Endothelial cell of umbilical vein (primary cell): ENCODE data around the gene NLRP8. TPM values are rescaled to one million over a fixed set of nuclear protein-coding genes. Genes with fewer than 3 reads are reported as not detected.

Experiments
- BruUV-seq: library from RNA; stranded (reverse); fragments of 400-500 nt; replicated peaks from 2 replicates; lab custom pipeline; 2021; lab: Mats Ljungman, UMichigan
- CTCF ChIA-PET: fragments of 300-600, 350-600 bp; sonication (Branson Sonifier 250); formaldehyde crosslinking; loops from one replicate; lab custom pipeline; 2021; ENCODE audit warnings: antibody characterized with exemption, inconsistent platforms; lab: Charles Lee
- POLR2A ChIA-PET: fragments of 300-600, 350-600 bp; sonication (Branson Sonifier 250); formaldehyde crosslinking; loops from one replicate; lab custom pipeline; 2021; ENCODE audit warnings: antibody characterized with exemption, inconsistent platforms; lab: Charles Lee
- DNase-seq: peaks from one replicate; pipeline ENCODE4 v3.0.0-alpha.2; 2011; ENCODE audit warnings: low read depth, low spot score
- FAIRE-seq: peaks from 2 replicates; lab custom pipeline; 2011; peaks lifted over from hg19 to GRCh38; lab: Jason Lieb, UNC
- H2AFZ ChIP-seq: 2 replicates; pipeline ENCODE4 v1.6.0; 2012; ENCODE audit warnings: low read depth, low read length, control low read depth, inconsistent platforms
- H3K27ac ChIP-seq: 2 replicates; pipeline ENCODE4 v1.5.1; 2011; ENCODE audit warnings: low read depth, mild to moderate bottlenecking, control low read depth, low read length, moderate library complexity; ENCODE audit not compliant: insufficient read depth
- H3K27me3 ChIP-seq, 2 experiments: 2 replicates each; pipeline versions ENCODE4 v1.6.0 to v1.6.1; 2011; ENCODE audit warnings: low read length in 2 of 2, mixed read lengths in 1 of 2; ENCODE audit not compliant: control insufficient read depth in 2 of 2, insufficient read depth in 2 of 2
- H3K36me3 ChIP-seq, 2 experiments: 2 replicates in 1 of 2; 3 replicates in 1 of 2; pipeline ENCODE4 v1.5.1; 2011; ENCODE audit warnings: low read length in 2 of 2, mild to moderate bottlenecking in 1 of 2, moderate library complexity in 1 of 2; ENCODE audit not compliant: control insufficient read depth in 2 of 2, insufficient read depth in 2 of 2; ENCODE audit errors: extremely low read depth in 1 of 2
- H3K4me1 ChIP-seq: 3 replicates; pipeline ENCODE4 v1.5.1; 2011; ENCODE audit warnings: mild to moderate bottlenecking, low read length; ENCODE audit not compliant: control insufficient read depth, insufficient read depth; ENCODE audit errors: extremely low read depth
- H3K4me2 ChIP-seq: 2 replicates; pipeline ENCODE4 v1.6.1; 2011; ENCODE audit warnings: low read length, control low read depth, mixed read lengths; ENCODE audit not compliant: insufficient read depth
- H3K4me3 ChIP-seq, 3 experiments: fragments of 200-600 bp in 1 of 3; sonication (generic), shearing (Covaris generic) in 1 of 3; replicated peaks in 1 of 3; 2 replicates each; pipeline ENCODE4 v1.5.1; 2011 to 2016; ENCODE audit warnings: control low read depth in 3 of 3, low read length in 3 of 3, mild to moderate bottlenecking in 2 of 3, inconsistent platforms in 1 of 3, low read depth in 1 of 3, moderate library complexity in 1 of 3; ENCODE audit not compliant: insufficient read depth in 1 of 3
- H3K79me2 ChIP-seq: 2 replicates; pipeline ENCODE4 v1.6.0; 2012; ENCODE audit warnings: low read length, inconsistent platforms; ENCODE audit not compliant: control insufficient read depth, insufficient read depth
- H3K9ac ChIP-seq: replicated peaks from 2 replicates; pipeline ENCODE3; 2011; ENCODE audit warnings: low read length, control low read depth; ENCODE audit not compliant: insufficient read depth; ENCODE audit errors: extremely low read depth
- H3K9me1 ChIP-seq: replicated peaks from 3 replicates; pipeline ENCODE4 v1.6.0; 2011; ENCODE audit warnings: mild to moderate bottlenecking, low read length; ENCODE audit not compliant: control insufficient read depth, insufficient read depth; ENCODE audit errors: extremely low read depth
- H3K9me3 ChIP-seq: replicated peaks from 2 replicates; pipeline ENCODE4 v1.5.1; 2012; ENCODE audit warnings: low read length, inconsistent platforms; ENCODE audit not compliant: control insufficient read depth, insufficient read depth
- H4K20me1 ChIP-seq: replicated peaks from 2 replicates; pipeline ENCODE3; 2011; ENCODE audit warnings: mild to moderate bottlenecking, low read length; ENCODE audit not compliant: control insufficient read depth, insufficient read depth; ENCODE audit errors: extremely low read depth
- EZH2 ChIP-seq: IDR thresholded peaks from 2 replicates; pipeline ENCODE4 v1.6.1; 2012; ENCODE audit warnings: borderline replicate concordance, low read depth, mild to moderate bottlenecking, moderate library complexity, low read length, inconsistent platforms; ENCODE audit not compliant: severe bottlenecking
- FOS ChIP-seq: IDR thresholded peaks from 2 replicates; pipeline ENCODE4 v1.6.1; 2011; ENCODE audit warnings: mild to moderate bottlenecking, low read length, moderate library complexity, borderline replicate concordance; ENCODE audit not compliant: insufficient read depth
- GATA2 ChIP-seq: IDR thresholded peaks from 2 replicates; pipeline ENCODE4 v1.7.0; 2011; ENCODE audit warnings: low read depth, mild to moderate bottlenecking, moderate library complexity, mixed read lengths, low read length; ENCODE audit not compliant: insufficient read length, insufficient read depth
- JUN ChIP-seq: IDR thresholded peaks from 2 replicates; pipeline ENCODE4 v1.6.1; 2011; ENCODE audit warnings: borderline replicate concordance, low read depth; ENCODE audit not compliant: insufficient read length, insufficient read depth
- MYC ChIP-seq: IDR thresholded peaks from one replicate; pipeline ENCODE4 v1.6.1; 2011; ENCODE audit warnings: mild to moderate bottlenecking, low read depth, low read length
- POLR2A ChIP-seq: IDR thresholded peaks from 2 replicates; pipeline ENCODE4 v1.6.1; 2012; ENCODE audit warnings: low read depth, mild to moderate bottlenecking, control low read depth, low read length
- POLR2AphosphoS5 ChIP-seq: IDR thresholded peaks from 2 replicates; pipeline ENCODE4 v1.6.1; 2012; ENCODE audit warnings: low read depth, mild to moderate bottlenecking, control low read depth, low read length, moderate library complexity; ENCODE audit not compliant: insufficient read depth
- dilution Hi-C: fragments of 300-500 bp; cut with MboI; formaldehyde crosslinking; loops from one replicate; pipeline ENCODE4 v1.15.0; 2019; ENCODE audit warnings: low sequenced_read_pairs; ENCODE audit not compliant: extremely low pct_ligation_motif_present
- intact Hi-C: fragments of 100-400 bp; cut with micrococcal nuclease; formaldehyde crosslinking; loops from one replicate; pipeline ENCODE4 v1.10.0; 2022
- polyA plus RNA-seq, 4 experiments: library from polyadenylated mRNA; depleted of rRNA in 3 of 4; stranded (reverse) in 3 of 4; unstranded in 1 of 4; fragments of >200 nt; gene quantifications; 2 replicates each; pipeline versions ENCODE4 v1.2.1 to v1.2.3, GENCODE V29; 2011 to 2012; ENCODE audit warnings: missing spikeins in 1 of 4
- total RNA-seq: library from RNA; stranded (reverse); gene quantifications from 2 replicates; pipeline ENCODE4 v1.2.3, GENCODE V29; 2021
- TF ChIP-seq, protein P1 (sequence below): IDR thresholded peaks from 2 replicates; pipeline ENCODE4 v1.6.1; 2011; ENCODE audit not compliant: insufficient read depth, insufficient read length
- TF ChIP-seq, protein P2 (sequence below), 2 donors: IDR thresholded peaks; 1 replicate in 1 of 2; 2 replicates in 1 of 2; pipeline ENCODE4 v1.5.1; 2011; ENCODE audit warnings: low read length in 2 of 2, mild to moderate bottlenecking in 2 of 2, moderate library complexity in 2 of 2, control low read depth in 1 of 2, inconsistent platforms in 1 of 2, low read depth in 1 of 2; ENCODE audit not compliant: insufficient read depth in 1 of 2; ENCODE audit errors: extremely low read depth in 1 of 2

The NLRP8 gene
- total and polyA plus RNA-seq, 2 donors (not counting 3 experiments of a cell fraction or from before 2014, with no cell fraction given) = not detected

DNA sequence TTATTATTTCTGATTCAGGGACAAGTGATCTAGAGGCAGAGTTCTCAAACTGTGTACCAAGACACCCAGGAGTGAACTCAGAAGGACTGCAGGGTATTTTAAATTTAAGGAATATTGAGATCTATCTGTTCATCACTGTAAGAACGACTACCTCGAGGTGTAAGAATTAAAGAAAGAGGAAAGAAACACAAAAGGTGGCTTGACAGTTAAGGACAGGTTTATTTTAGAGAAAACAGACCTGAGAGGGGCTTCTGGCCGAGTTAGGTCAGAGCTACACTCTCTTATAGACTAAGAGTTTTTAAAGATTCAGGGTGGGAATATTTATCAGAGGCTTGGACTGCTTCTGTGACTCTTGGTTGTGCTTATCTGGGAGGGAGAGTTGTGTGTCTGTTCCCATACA is 26.4 kb downstream of the NLRP8 start:
- H2AFZ ChIP-seq = no peak overlapping the region
- CTCF ChIA-PET = no interaction called here
- no peaks in the 10 kb centered on the region for H3K4me1 ChIP-seq
- no peak for FAIRE-seq
- H3K4me3 ChIP-seq = no peak overlapping the region
- H4K20me1 ChIP-seq = no peaks in the 10 kb centered on the region
- H3K4me2 ChIP-seq = no peak overlapping the region
- TF ChIP-seq MYC (no peak), FOS (no peak), JUN (no peak), POLR2AphosphoS5 (no peak), EZH2 (no peak), POLR2A (no peak), GATA2 (no peak)
- TF ChIP-seq, protein P1, sequence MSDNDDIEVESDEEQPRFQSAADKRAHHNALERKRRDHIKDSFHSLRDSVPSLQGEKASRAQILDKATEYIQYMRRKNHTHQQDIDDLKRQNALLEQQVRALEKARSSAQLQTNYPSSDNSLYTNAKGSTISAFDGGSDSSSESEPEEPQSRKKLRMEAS = no peak
- TF ChIP-seq, protein P2, sequence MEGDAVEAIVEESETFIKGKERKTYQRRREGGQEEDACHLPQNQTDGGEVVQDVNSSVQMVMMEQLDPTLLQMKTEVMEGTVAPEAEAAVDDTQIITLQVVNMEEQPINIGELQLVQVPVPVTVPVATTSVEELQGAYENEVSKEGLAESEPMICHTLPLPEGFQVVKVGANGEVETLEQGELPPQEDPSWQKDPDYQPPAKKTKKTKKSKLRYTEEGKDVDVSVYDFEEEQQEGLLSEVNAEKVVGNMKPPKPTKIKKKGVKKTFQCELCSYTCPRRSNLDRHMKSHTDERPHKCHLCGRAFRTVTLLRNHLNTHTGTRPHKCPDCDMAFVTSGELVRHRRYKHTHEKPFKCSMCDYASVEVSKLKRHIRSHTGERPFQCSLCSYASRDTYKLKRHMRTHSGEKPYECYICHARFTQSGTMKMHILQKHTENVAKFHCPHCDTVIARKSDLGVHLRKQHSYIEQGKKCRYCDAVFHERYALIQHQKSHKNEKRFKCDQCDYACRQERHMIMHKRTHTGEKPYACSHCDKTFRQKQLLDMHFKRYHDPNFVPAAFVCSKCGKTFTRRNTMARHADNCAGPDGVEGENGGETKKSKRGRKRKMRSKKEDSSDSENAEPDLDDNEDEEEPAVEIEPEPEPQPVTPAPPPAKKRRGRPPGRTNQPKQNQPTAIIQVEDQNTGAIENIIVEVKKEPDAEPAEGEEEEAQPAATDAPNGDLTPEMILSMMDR (IDR thresholded peaks at IDR 0.05; ENCODE audit: extremely low read depth in 1 of 2, insufficient read depth in 1 of 2, low read depth in 1 of 2, low read length in 2 of 2) = no peak
- H3K36me3 ChIP-seq = no peaks in the 10 kb centered on the region
- H3K9ac ChIP-seq = no peak overlapping the region
- no peaks in the 10 kb centered on the region for H3K79me2 ChIP-seq
- H3K27me3 ChIP-seq = no peaks in the 10 kb centered on the region
- peaks cover 7% of the 10 kb centered on the region for H3K9me3 ChIP-seq
- intact Hi-C loops (no loop called here), dilution Hi-C loops (no loop called here)
- BruUV-seq = no TSS peak
- no peaks in the 10 kb centered on the region for H3K9me1 ChIP-seq
- DNase-seq = no peak
- H3K27ac ChIP-seq = no peak overlapping the region
- POLR2A ChIA-PET = no interaction called here
